Gastroesophageal sphincter (tissue), 4 donors: ENCODE measurements around the gene SNCAIP. TPM values are rescaled to one million over a fixed set of nuclear protein-coding genes. Genes with fewer than 3 reads are reported as not detected.

Experiments
- ATAC-seq: fragments of 150-250 bp; one replicate; pipeline ENCODE4 v1.9.1; 2016; ENCODE audit warnings: mild to moderate bottlenecking, moderate library complexity
- H3K27ac ChIP-seq, 4 donors: fragments of 200-600 bp; sonication (generic) in 3 of 4; 1 replicate in 3 of 4; 2 replicates in 1 of 4; pipeline ENCODE4 v1.5.1; 2016 to 2019
- H3K27me3 ChIP-seq: fragments of 200-600 bp; sonication (generic); one replicate; pipeline ENCODE4 v1.5.1; 2019
- H3K36me3 ChIP-seq, 2 donors: fragments of 200-600 bp; sonication (generic); one replicate each; pipeline ENCODE4 v1.5.1; 2019; ENCODE audit warnings: control low read depth in 1 of 2
- H3K4me1 ChIP-seq, 3 donors: fragments of 200-600 bp; sonication (generic); 1 replicate in 2 of 3; 2 replicates in 1 of 3; pipeline ENCODE4 v1.5.1; 2016 to 2019; ENCODE audit warnings: control low read depth in 2 of 3
- H3K4me3 ChIP-seq, 2 donors: fragments of 200-600 bp; sonication (generic); one replicate each; pipeline ENCODE4 v1.5.1; 2019; ENCODE audit warnings: mild to moderate bottlenecking in 1 of 2, moderate library complexity in 1 of 2
- H3K9me3 ChIP-seq, 3 donors: fragments of 200-600 bp; sonication (generic); one replicate each; pipeline ENCODE4 v1.5.1; 2017 to 2019; ENCODE audit warnings: control low read depth in 2 of 3
- EP300 ChIP-seq: sonication (generic); formaldehyde crosslinking; IDR thresholded peaks from one replicate; pipeline ENCODE4 v1.6.1; 2017; ENCODE audit warnings: antibody characterized with exemption, mild to moderate bottlenecking
- POLR2A ChIP-seq, 2 donors: fragments of 450-650 bp; IDR thresholded peaks; one replicate each; pipeline ENCODE4 v1.6.1; 2017; ENCODE audit warnings: antibody characterized with exemption in 2 of 2, mild to moderate bottlenecking in 2 of 2, moderate library complexity in 1 of 2
- POLR2AphosphoS5 ChIP-seq: sonication (generic); formaldehyde crosslinking; IDR thresholded peaks from one replicate; pipeline ENCODE4 v1.6.1; 2017; ENCODE audit warnings: antibody characterized with exemption
- WGBS, 2 donors: methylation state at CpG; one replicate each; pipeline ENCODE4 v1.1.5; 2018; ENCODE audit warnings: low coverage in 1 of 2; 5-methylcytosine and 5-hydroxymethylcytosine counted together
- total RNA-seq, 4 donors: library from RNA; depleted of rRNA; stranded (reverse); fragments of >200 nt; gene quantifications; one replicate each; pipeline ENCODE4 v1.1.0, GENCODE V29; 2016
- TF ChIP-seq, protein P1 (sequence below), 4 experiments: fragments of 200-600 bp in 2 of 4; fragments of 450-650 bp in 2 of 4; sonication (generic) in 1 of 4; IDR thresholded peaks; one replicate each; pipeline ENCODE4 v1.5.1; 2017 to 2019; ENCODE audit warnings: antibody characterized with exemption in 4 of 4, mild to moderate bottlenecking in 2 of 4, moderate library complexity in 2 of 4

Gene SNCAIP
- total RNA-seq, 4 donors from 2014 or later, result 1.1 to 2.9 (median 1.9) TPM

DNA sequence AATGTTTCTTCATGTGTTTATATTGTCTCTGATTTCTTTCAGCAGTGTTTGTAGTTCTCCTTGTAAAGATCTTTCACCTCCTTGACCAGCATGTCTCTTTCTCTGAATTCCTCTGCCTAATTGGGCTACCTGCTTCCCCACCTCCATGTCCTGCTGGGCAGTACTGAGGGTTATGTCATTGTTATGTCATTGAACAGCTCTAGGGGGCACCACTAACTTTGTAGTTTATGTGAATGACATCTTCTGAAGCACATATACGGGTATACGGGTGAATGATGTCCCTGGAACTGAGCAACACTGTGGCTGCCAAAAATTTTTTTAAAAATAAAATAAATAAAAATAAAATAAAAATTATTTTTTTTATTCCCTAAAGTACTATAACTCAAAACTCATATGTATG is 16.9 kb upstream of the SNCAIP start:
- peaks cover 0 to 12% (median 0%) of the 10 kb centered on the region in 3 donors for H3K4me1 ChIP-seq
- no peak for ATAC-seq
- no peaks in the 10 kb centered on the region for H3K9me3 ChIP-seq
- TF ChIP-seq EP300 (no peak), POLR2A (IDR thresholded peaks at IDR 0.05) (no peak), POLR2AphosphoS5 (no peak)
- TF ChIP-seq, protein P1, sequence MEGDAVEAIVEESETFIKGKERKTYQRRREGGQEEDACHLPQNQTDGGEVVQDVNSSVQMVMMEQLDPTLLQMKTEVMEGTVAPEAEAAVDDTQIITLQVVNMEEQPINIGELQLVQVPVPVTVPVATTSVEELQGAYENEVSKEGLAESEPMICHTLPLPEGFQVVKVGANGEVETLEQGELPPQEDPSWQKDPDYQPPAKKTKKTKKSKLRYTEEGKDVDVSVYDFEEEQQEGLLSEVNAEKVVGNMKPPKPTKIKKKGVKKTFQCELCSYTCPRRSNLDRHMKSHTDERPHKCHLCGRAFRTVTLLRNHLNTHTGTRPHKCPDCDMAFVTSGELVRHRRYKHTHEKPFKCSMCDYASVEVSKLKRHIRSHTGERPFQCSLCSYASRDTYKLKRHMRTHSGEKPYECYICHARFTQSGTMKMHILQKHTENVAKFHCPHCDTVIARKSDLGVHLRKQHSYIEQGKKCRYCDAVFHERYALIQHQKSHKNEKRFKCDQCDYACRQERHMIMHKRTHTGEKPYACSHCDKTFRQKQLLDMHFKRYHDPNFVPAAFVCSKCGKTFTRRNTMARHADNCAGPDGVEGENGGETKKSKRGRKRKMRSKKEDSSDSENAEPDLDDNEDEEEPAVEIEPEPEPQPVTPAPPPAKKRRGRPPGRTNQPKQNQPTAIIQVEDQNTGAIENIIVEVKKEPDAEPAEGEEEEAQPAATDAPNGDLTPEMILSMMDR (IDR thresholded peaks at IDR 0.05), result no peak
- H3K4me3 ChIP-seq, result no peak overlapping the region
- H3K27me3 ChIP-seq, result no peaks in the 10 kb centered on the region
- H3K36me3 ChIP-seq, result no peaks in the 10 kb centered on the region
- 43 to 78% methylated on average over 1 to 2 of the region's 2 CpGs for WGBS, 2 donors
- H3K27ac ChIP-seq, result no peak overlapping the region

DNA sequence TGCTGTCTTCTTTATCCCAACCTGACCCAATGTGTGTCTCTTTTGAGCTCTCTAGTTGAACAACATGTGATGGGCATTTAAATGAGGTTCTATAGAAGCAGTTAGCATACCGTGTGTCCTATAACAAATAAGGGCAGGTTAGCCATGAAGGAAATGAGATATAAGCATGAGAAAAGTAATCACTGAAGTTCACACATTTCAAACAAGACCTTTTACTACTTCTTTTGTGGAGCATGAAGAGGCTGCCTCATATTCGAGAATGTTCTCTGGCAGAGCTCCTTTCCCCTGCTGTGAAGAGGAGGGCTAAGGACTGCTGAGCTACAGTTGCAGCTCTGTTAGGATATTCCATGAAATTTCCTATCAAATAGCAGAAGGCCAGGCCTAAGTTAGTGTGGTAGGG is 15.2 kb upstream of the SNCAIP start:
- no peak overlapping the region for H3K4me3 ChIP-seq
- H3K27ac ChIP-seq, result no peak overlapping the region
- H3K9me3 ChIP-seq, result no peaks in the 10 kb centered on the region
- peaks cover 0 to 23% (median 3%) of the 10 kb centered on the region in 3 donors for H3K4me1 ChIP-seq
- no peaks in the 10 kb centered on the region for H3K27me3 ChIP-seq
- no peaks in the 10 kb centered on the region for H3K36me3 ChIP-seq
- TF ChIP-seq, protein P1 (IDR thresholded peaks at IDR 0.05), result no peak
- TF ChIP-seq POLR2A (IDR thresholded peaks at IDR 0.05) (no peak), EP300 (no peak), POLR2AphosphoS5 (no peak)
- no peak for ATAC-seq
- 83 to 92% methylated on average over 2 of the region's 2 CpGs for WGBS, 2 donors

DNA sequence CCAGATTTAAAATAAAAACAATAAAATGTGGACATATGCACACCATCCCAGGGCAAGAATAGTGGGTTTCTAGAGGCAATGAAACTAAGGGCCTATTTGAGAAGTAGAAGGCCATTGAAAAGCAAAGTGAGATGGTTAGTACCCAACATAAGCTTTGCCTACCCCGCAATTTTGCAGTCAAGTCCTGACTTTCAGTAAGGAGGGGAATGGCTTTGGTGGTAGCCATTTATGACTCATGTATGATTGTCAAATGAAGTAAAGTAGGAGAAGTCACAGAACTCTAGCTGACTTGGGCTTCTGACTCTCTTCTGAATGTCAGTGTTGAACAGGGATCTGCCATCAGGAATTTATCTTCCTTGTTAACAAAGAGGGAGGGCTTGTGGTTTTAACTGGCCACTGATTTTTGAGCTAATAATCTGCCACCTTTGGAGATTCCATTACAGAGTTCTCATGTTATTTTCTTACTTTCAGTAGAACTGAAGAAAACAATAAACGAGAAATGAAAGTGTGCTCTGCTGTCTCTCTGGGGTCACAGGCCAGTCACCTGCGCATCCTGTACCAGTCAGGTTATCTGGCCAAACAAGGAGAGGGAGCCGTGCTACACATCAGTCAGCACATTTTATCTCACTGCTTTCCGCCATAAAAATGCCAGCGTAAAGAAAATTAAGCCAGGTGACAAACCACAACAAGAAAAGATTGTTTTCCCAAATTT is 14.3 kb upstream of the SNCAIP start:
- Histone ChIP-seq H3K27me3 (no peaks in the 10 kb centered on the region), H3K27ac (no peak overlapping the region), H3K9me3 (no peaks in the 10 kb centered on the region), H3K4me3 (no peak overlapping the region), H3K4me1 (peaks cover 0 to 15% (median 3%) of the 10 kb centered on the region in 3 donors), H3K36me3 (no peaks in the 10 kb centered on the region)
- no peak for TF ChIP-seq EP300
- no peak for TF ChIP-seq POLR2A (IDR thresholded peaks at IDR 0.05)
- TF ChIP-seq, protein P1 (IDR thresholded peaks at IDR 0.05), result no peak
- TF ChIP-seq POLR2AphosphoS5, result no peak
- ATAC-seq, result no peak
- WGBS, 2 donors, result 86 to 93% methylated on average over 4 to 6 of the region's 6 CpGs

DNA sequence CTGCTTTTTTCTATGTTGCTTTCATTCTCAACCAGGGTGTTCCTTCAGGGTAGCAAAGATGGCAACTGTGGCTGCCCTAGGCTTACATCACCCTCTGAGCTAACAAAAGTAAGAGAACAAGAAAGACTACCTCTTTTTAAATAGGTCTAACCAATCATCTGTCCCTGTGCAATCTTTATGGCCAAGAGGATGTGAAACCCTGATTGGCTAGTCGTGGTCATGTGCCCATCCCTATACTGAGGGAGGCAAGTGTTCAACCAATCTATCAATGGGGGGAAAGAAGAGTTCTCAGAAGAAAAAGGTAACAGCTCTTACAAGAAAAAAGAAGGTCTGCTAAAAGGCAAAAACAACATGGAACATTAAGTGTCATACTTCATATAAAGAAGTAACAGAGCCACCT is 11.7 kb upstream of the SNCAIP start:
- no peaks in the 10 kb centered on the region for H3K9me3 ChIP-seq
- H3K27me3 ChIP-seq, result no peaks in the 10 kb centered on the region
- WGBS, 2 donors, result 88 to 100% methylated on average over 1 of the region's 1 CpG
- no peak overlapping the region for H3K27ac ChIP-seq
- H3K4me3 ChIP-seq, result no peak overlapping the region
- H3K4me1 ChIP-seq, result peaks cover 0 to 15% (median 3%) of the 10 kb centered on the region in 3 donors
- ATAC-seq, result no peak
- TF ChIP-seq EP300 (no peak), POLR2A (IDR thresholded peaks at IDR 0.05) (no peak), POLR2AphosphoS5 (no peak)
- TF ChIP-seq, protein P1 (IDR thresholded peaks at IDR 0.05), result no peak
- H3K36me3 ChIP-seq, result no peaks in the 10 kb centered on the region

DNA sequence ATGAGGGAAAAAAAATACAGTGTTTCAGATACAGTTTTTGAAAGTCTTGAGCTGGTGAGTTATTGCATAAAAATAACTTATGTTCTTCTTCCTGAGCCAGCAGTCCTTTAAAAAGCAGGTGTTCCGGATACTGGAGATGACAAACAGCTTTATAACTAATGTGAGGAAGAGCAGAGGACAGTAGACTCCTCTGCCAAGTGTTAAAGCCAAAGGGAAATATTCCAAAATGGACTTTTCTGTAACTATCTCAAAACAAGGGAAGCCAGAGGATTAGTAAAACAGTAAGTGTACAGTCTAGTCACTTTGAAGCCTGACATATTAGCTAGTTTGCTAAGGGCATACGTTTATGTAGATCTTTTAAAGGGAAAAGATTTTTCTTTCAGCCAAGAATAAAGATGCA is 11.0 kb upstream of the SNCAIP start:
- TF ChIP-seq POLR2AphosphoS5 (no peak), POLR2A (IDR thresholded peaks at IDR 0.05) (no peak), EP300 (no peak)
- TF ChIP-seq, protein P1 (IDR thresholded peaks at IDR 0.05), result no peak
- WGBS, 2 donors, result 7 to 12% methylated on average over 2 of the region's 2 CpGs
- H3K36me3 ChIP-seq, result no peaks in the 10 kb centered on the region
- ATAC-seq, result no peak
- H3K27me3 ChIP-seq, result no peaks in the 10 kb centered on the region
- H3K27ac ChIP-seq, result no peak overlapping the region
- H3K9me3 ChIP-seq, result no peaks in the 10 kb centered on the region
- peaks cover 0 to 15% (median 3%) of the 10 kb centered on the region in 3 donors for H3K4me1 ChIP-seq
- no peak overlapping the region for H3K4me3 ChIP-seq
